GM21786 (cell line): ENCODE measurements around the gene SLPI.

Experiments used
- ATAC-seq: cut with Tn5 transposase; IDR thresholded peaks from one replicate; pipeline ENCODE4 v1.9.1; 2021; ENCODE audit not compliant: unreplicated experiment

SLPI gene

GRCh38 chr20:45218636-45219035, 35.7 kb downstream of the SLPI start:
- no peak for ATAC-seq

GRCh38 chr20:45218124-45218523, 36.2 kb downstream of the SLPI start:
- no peak for ATAC-seq

GRCh38 chr20:45212836-45213235, 41.5 kb downstream of the SLPI start:
- ATAC-seq, result no peak

GRCh38 chr20:45211569-45212474, 42.5 kb downstream of the SLPI start:
- no peak for ATAC-seq

- ATAC-seq, result no peak
These were observed 44.4 kb downstream of the SLPI start for GRCh38 chr20:45209924-45210323.

GRCh38 chr20:45206725-45207124, 47.6 kb downstream of the SLPI start, which contains the start of gene SEMG1:
SEMG1 (plus strand) TSS chr20:45207033; CDS start chr20:45207054, 21 bp downstream.
- no peak for ATAC-seq
